EL (cell line): ENCODE data around the gene CTNNA1.
"Not testable (repeated sequence)": the region's sequence is repeated elsewhere in the genome, so short reads cannot be mapped to it uniquely, and the experiment has no call there.

Experiments
- DNase-seq: peaks from one replicate; pipeline ENCODE4 v3.0.0-alpha.2; 2016

Gene CTNNA1

DNA sequence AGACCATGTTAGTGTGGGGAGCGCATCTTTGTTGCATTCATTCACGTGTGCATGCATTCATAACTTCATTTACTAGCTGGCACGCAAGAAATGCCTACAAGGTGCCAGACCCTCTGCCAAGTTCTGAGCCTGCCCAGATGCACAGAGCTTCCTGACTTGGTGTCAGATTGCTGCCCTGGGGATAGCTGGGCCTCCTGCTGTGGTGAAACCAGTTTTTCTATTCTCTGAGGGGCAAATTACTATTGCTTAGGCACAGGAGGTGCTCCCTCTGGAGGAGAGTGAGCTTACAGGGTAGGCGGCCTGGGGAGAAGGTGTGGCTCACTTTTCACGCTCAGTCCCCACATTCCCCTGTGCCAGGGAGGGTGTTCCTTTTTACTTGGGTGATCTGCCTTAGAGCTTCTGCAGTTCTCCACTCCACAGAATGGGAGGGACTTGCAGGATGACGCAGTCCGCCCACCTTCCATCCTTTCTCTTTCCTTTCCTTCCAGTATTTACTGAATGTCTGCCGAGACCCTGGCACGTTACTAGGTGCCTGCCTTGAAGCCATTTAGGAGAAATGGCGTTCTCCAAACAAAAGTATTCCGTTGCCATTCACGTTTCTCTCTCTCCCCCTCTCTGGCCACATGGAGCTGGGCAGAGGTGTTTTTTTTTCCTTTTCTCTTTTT lies 27.9 kb upstream of the CTNNA1 start:
- peak; percentile 79 for DNase-seq

GRCh38 chr5:138725818-138726416 lies 27.3 kb upstream of the CTNNA1 start:
- peak; percentile 39 for DNase-seq

DNA sequence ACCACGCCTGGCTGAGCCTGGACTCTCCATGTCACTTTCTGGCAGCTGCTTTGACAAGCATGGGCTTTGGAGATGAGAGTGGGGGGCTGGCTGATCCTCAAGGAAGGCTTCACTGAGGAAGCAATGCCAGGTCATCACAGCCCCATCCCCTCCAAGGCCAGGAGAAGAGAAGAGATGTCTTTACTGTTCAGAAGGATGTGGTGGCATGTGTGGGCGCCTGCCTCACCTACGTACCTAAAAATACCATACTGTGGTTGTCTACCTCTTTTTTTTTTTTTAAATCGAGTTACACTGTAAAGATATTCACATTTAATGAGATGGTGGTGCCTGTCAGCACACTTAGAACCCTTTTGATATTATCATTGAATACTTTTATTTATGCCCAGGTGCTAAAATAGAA lies 26.4 kb upstream of the CTNNA1 start:
- no peak for DNase-seq

- DNase-seq = not testable (repeated sequence)
These were observed 22.7 kb upstream of the CTNNA1 start for GRCh38 chr5:138730496-138730895.

GRCh38 chr5:138732466-138732865 lies 20.8 kb upstream of the CTNNA1 start:
- DNase-seq = no peak

- DNase-seq = no peak
These were observed 20.3 kb upstream of the CTNNA1 start for GRCh38 chr5:138732933-138733332.

DNA sequence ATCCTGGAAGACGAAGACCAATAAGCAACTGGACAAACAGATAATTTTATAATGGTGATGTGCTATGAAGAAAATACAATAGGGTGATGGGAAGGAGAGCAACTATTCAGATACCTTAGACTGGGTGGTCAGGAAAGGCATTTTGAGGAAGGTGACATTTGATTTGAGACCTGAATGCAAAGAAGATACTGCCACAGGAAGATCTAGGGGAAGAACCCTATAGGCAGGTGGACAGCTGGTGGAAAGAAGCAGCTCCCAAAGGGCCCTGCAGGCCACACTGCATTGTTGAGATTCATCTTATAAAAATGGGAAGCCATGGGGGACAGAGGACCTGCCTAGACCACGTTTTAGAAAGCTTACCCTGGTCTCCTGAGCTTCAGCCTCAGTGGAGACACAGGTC lies 19.7 kb upstream of the CTNNA1 start:
- no peak for DNase-seq

GRCh38 chr5:138736293-138736692 lies 16.9 kb upstream of the CTNNA1 start:
- DNase-seq = no peak

GRCh38 chr5:138737494-138738265 lies 15.5 kb upstream of the CTNNA1 start:
- DNase-seq = no peak

- DNase-seq = no peak
These were observed 14.8 kb upstream of the CTNNA1 start for GRCh38 chr5:138738399-138738798.

GRCh38 chr5:138739938-138740337 lies 13.3 kb upstream of the CTNNA1 start:
- DNase-seq = no peak

DNA sequence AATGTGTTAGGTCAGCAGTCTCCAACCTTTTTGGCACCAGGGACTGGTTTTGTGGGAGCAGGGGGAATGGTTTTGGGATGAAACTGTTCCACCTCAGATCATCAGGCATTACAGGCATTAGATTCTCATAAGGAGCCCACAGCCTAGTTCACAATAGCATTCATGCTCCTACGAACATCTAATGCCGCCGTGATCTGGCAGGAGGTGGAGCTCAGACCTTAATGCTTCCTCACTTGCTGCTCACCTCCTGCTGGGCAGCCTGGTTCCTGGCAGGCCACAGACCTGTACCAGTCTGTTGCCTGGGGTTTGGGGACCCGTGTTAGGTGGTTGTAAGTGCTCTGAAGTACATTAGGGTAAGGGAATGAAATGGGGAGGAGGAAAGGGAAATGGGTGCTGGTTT lies 9.7 kb upstream of the CTNNA1 start:
- no peak for DNase-seq

- no peak for DNase-seq
These were observed 8.0 kb upstream of the CTNNA1 start for GRCh38 chr5:138745268-138745667.

- DNase-seq = peak; percentile 28
These were observed 4.6 kb upstream of the CTNNA1 start for GRCh38 chr5:138748630-138749081.

GRCh38 chr5:138751344-138751743 lies 1.9 kb upstream of the CTNNA1 start:
- not testable (repeated sequence) for DNase-seq

- DNase-seq = peak; percentile 58
These were observed 779 bp upstream of the CTNNA1 start for GRCh38 chr5:138752341-138752950.

GRCh38 chr5:138753794-138754698 lies 821 bp downstream of the CTNNA1 start:
- peak; percentile 88 for DNase-seq

GRCh38 chr5:138754699-138755057 lies 1.5 kb downstream of the CTNNA1 start:
- DNase-seq = peak; percentile 56

DNA sequence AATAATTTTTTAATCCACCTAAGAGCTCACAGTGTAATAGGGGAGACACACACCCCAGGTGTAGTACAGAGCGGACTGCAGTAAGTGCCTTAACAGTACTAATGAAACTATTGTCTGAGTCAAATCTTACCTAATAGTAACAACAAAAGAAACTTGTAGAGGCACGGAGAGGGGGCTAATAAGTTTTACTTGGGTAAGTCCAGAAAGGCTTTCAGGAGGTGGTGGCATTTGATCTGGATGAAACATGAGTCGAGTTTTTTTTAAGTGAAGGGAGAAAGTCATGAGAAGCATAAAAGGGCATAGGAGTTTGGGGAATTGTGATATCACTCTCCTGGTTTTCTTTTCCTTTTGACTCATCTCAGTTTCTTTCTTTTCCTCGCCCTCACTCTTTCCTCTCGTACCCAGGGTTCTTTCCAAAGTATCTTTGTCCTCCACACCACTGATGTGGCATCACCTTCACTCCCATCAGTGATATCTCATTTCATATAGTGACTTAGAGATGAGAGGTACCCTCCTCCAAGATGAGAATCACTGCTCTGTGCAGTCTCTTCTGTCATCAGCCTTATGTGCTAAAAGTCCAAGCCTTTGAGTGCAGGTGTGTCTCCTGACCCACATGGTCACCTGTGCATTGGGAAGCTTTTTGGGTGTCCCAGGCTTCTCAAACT lies 2.0 kb downstream of the CTNNA1 start:
- no peak for DNase-seq

- DNase-seq = no peak
These were observed 4.0 kb downstream of the CTNNA1 start for GRCh38 chr5:138757061-138757776.

- peak; percentile 31 for DNase-seq
These were observed 7.4 kb downstream of the CTNNA1 start for GRCh38 chr5:138760448-138761110.
